Fibroblast of lung (primary cell): ENCODE results near the gene PCDHA7.

ENCODE experiments used
- CTCF ChIP-seq, 2 donors: IDR thresholded peaks in 1 of 2; conservative IDR thresholded peaks in 1 of 2; 1 replicate in 1 of 2; 2 replicates in 1 of 2; pipeline ENCODE4 v1.5.1; 2011 to 2012; ENCODE audit warnings: low read length in 2 of 2, control low read depth in 1 of 2, inconsistent platforms in 1 of 2, low read depth in 1 of 2, mild to moderate bottlenecking in 1 of 2
- EZH2 ChIP-seq: IDR thresholded peaks from 2 replicates; pipeline ENCODE4 v1.5.1; 2012; ENCODE audit warnings: low read length, control low read depth, mild to moderate bottlenecking; ENCODE audit errors: missing control alignments

GRCh38 chr5:140794595-140795258, 39.3 kb upstream of the PCDHA7 start, which contains the start of gene PCDHA2:
- no peak for TF ChIP-seq EZH2
- TF ChIP-seq CTCF (conservative IDR thresholded peaks at IDR 0.05 in 1 of 2, IDR thresholded peaks at IDR 0.05 in 1 of 2; ENCODE audit: low read depth in 1 of 2, low read length in 2 of 2) = peak in 1 of 2 donors; percentile 6
